Right cardiac atrium (tissue), 5 donors: ENCODE results near the gene EPM2A. TPM values are rescaled to one million over a fixed set of nuclear protein-coding genes. Genes with fewer than 3 reads are reported as not detected.

ENCODE experiments used
- ATAC-seq, 2 donors: fragments of 200-7000 bp; cut with Tn5 transposase; one replicate each; pipeline versions ENCODE4 v1.8.0 to v1.9.1; 2020; ENCODE audit warnings: moderate library complexity in 2 of 2, mild to moderate bottlenecking in 1 of 2
- DNase-seq, 3 donors: peaks; one replicate each; pipeline ENCODE4 v3.0.0-alpha.2; 2020
- H3K27ac ChIP-seq: one replicate; pipeline ENCODE4 v1.5.1; 2013; ENCODE audit warnings: mild to moderate bottlenecking, low read length, control low read depth, moderate library complexity
- H3K27me3 ChIP-seq: one replicate; pipeline ENCODE4 v1.6.1; 2013; ENCODE audit not compliant: control insufficient read depth, insufficient read depth
- H3K4me1 ChIP-seq: one replicate; pipeline ENCODE4 v1.6.1; 2013; ENCODE audit warnings: low read length; ENCODE audit not compliant: control insufficient read depth, insufficient read depth
- H3K4me3 ChIP-seq: one replicate; pipeline ENCODE4 v1.5.1; 2013; ENCODE audit warnings: low read length, control low read depth
- H3K9me3 ChIP-seq: one replicate; pipeline ENCODE4 v1.6.1; 2013; ENCODE audit warnings: low read length; ENCODE audit not compliant: control insufficient read depth
- WGBS: extraction: QIAGEN DNeasy Blood & Tissue Kit; methylation state at CpG from one replicate; pipeline ENCODE4 v1.1.7; 2013; 5-methylcytosine and 5-hydroxymethylcytosine counted together
- intact Hi-C, 4 donors: fragments of 100-400 bp; cut with DNase I; formaldehyde crosslinking; loops; one replicate each; pipeline versions ENCODE4 v1.11.0 to v1.14.0; 2022 to 2023
- polyA plus RNA-seq: library from polyadenylated mRNA; stranded (reverse); fragments of 200-250 nt; gene quantifications from one replicate; pipeline ENCODE4 v1.2.3, GENCODE V29; 2013
- total RNA-seq, 4 donors: library from RNA; stranded (reverse); fragmentation: NEBNext Ultra II Directional; extraction: Animal tissue kit (Norgen Biotek cat#: 25700); gene quantifications; one replicate each; pipeline ENCODE4 v1.2.1, GENCODE V29; 2021
- donor health status: healthy with polysubstance abuse.
- donor health status: DM: no; HTN: yes; CAD: no.
- donor health status: DM: no; HTN: no; CAD: no.
- donor health status: DM: no; HTN: yes; CAD: no; lungs with severe emphysema.
- donor health status: DM: yes; HTN: yes; CAD: no.

Gene EPM2A
- total and polyA plus RNA-seq, 5 donors: 13.7 to 42.3 (median 37.9) TPM

- ATAC-seq (no peak), DNase-seq (no peak)
- Histone ChIP-seq H3K27ac (no peak overlapping the region), H3K27me3 (no peaks in the 10 kb centered on the region), H3K9me3 (no peaks in the 10 kb centered on the region), H3K4me1 (no peaks in the 10 kb centered on the region), H3K4me3 (no peak overlapping the region)
- intact Hi-C loops: no loop called here
These were observed 131.9 kb downstream of the EPM2A start for GRCh38 chr6:145603424-145603833.

- no peak for ATAC-seq
- H3K4me3 ChIP-seq: no peak overlapping the region
- peak in 1 of 3 donors; percentile 16 for DNase-seq
- intact Hi-C loops: no loop called here
- 86% methylated on average over 4 of the region's 4 CpGs for WGBS
- H3K27me3 ChIP-seq: no peaks in the 10 kb centered on the region
- H3K27ac ChIP-seq: no peak overlapping the region
- H3K9me3 ChIP-seq: no peaks in the 10 kb centered on the region
- no peaks in the 10 kb centered on the region for H3K4me1 ChIP-seq
These were observed 132.5 kb downstream of the EPM2A start for GRCh38 chr6:145602726-145603326.

GRCh38 chr6:145601397-145601796, 133.9 kb downstream of the EPM2A start:
- H3K9me3 ChIP-seq: no peaks in the 10 kb centered on the region
- DNase-seq (no peak), ATAC-seq (no peak)
- H3K4me1 ChIP-seq: no peaks in the 10 kb centered on the region
- intact Hi-C loops: no loop called here
- H3K4me3 ChIP-seq: no peak overlapping the region
- no peaks in the 10 kb centered on the region for H3K27me3 ChIP-seq
- H3K27ac ChIP-seq: no peak overlapping the region
- WGBS: 88% methylated on average over 2 of the region's 2 CpGs

- intact Hi-C loops: no loop called here
- no peak for DNase-seq
- WGBS: 80% methylated on average over 2 of the region's 2 CpGs
- H3K4me1 ChIP-seq: no peaks in the 10 kb centered on the region
- H3K27ac ChIP-seq: no peak overlapping the region
- H3K9me3 ChIP-seq: no peaks in the 10 kb centered on the region
- no peaks in the 10 kb centered on the region for H3K27me3 ChIP-seq
- no peak for ATAC-seq
- no peak overlapping the region for H3K4me3 ChIP-seq
These were observed 135.0 kb downstream of the EPM2A start for GRCh38 chr6:145600299-145600698.

- ATAC-seq (no peak), DNase-seq (no peak)
- intact Hi-C loops: no loop called here
- whole genome bisulfite sequencing: 35% methylated on average over 1 of the region's 1 CpG
- H3K4me3 ChIP-seq: no peak overlapping the region
- H3K27ac ChIP-seq: no peak overlapping the region
- no peaks in the 10 kb centered on the region for H3K9me3 ChIP-seq
- no peaks in the 10 kb centered on the region for H3K27me3 ChIP-seq
- no peaks in the 10 kb centered on the region for H3K4me1 ChIP-seq
These were observed 146.3 kb downstream of the EPM2A start for GRCh38 chr6:145588981-145589380.

- intact Hi-C loops: no loop called here
- DNase-seq: no peak
- no peak for ATAC-seq
- H3K9me3 ChIP-seq: no peaks in the 10 kb centered on the region
- H3K27me3 ChIP-seq: no peaks in the 10 kb centered on the region
- no peak overlapping the region for H3K27ac ChIP-seq
- H3K4me3 ChIP-seq: no peak overlapping the region
- no peaks in the 10 kb centered on the region for H3K4me1 ChIP-seq
These were observed 148.0 kb downstream of the EPM2A start for GRCh38 chr6:145587334-145587733.

GRCh38 chr6:145583753-145584152, 151.6 kb downstream of the EPM2A start:
- intact Hi-C loops: no loop called here
- ATAC-seq (no peak), DNase-seq (no peak)
- no peaks in the 10 kb centered on the region for H3K9me3 ChIP-seq
- H3K27ac ChIP-seq: no peak overlapping the region
- no peak overlapping the region for H3K4me3 ChIP-seq
- H3K27me3 ChIP-seq: no peaks in the 10 kb centered on the region
- no peaks in the 10 kb centered on the region for H3K4me1 ChIP-seq
- WGBS: 58% methylated on average over 3 of the region's 3 CpGs

Other genes starting within 250 kb of the EPM2A start
- gene FBXO30, start 79.3 kb upstream of the EPM2A start, total RNA-seq: 10 to 100 TPM; 12.7 to 14.0 (median 13.4) TPM
- gene FBXO30, start 79.3 kb upstream of the EPM2A start, polyA plus RNA-seq: 6.7 TPM
- gene SHPRH, start 228.8 kb upstream of the EPM2A start, total RNA-seq: 10 to 100 TPM; 11.9 to 15.1 (median 13.7) TPM
- gene SHPRH, start 228.8 kb upstream of the EPM2A start, polyA plus RNA-seq: 3.5 TPM